ENCODE data around the gene PRKCB.

GRCh38 chr16:24098896-24099295 is 263.1 kb downstream of the PRKCB start:
- TF ChIP-seq CTCF (conservative IDR thresholded peaks at IDR 0.05; ENCODE audit: low read length) (no peak), EZH2phosphoT487 (IDR thresholded peaks at IDR 0.05; ENCODE audit: borderline replicate concordance) (no peak)
